K562 (cell line): ENCODE measurements around the gene CPNE6. TPM values are rescaled to one million over a fixed set of nuclear protein-coding genes. Genes with fewer than 3 reads are reported as not detected.

Source experiments
- ATAC-seq: fragments of 200-7000 bp; cut with Tn5 transposase; 3 replicates; pipeline ENCODE4 v1.9.1; 2020; ENCODE audit warnings: moderate library complexity
- BruUV-seq: library from RNA; stranded (reverse); fragments of 400-500 nt; replicated peaks from 2 replicates; lab custom pipeline; 2021; lab: Mats Ljungman, UMichigan
- CTCF ChIA-PET: fragments of 300-600 bp; formaldehyde crosslinking; extraction: SDS; loops from one replicate; lab custom pipeline; 2021; ENCODE audit warnings: low intra/inter-chr PET ratio; lab: Yijun Ruan, JAX
- POLR2A ChIA-PET: fragments of 300-600, 350-650 bp; sonication (Branson Sonifier 250); formaldehyde crosslinking; extraction: SDS; loops from one replicate; lab custom pipeline; 2021; ENCODE audit warnings: antibody characterized with exemption, inconsistent platforms; lab: Yijun Ruan, JAX
- DNase-seq, 4 experiments: peaks; one replicate each; pipeline versions ENCODE4 v3.0.0 to v3.0.0-alpha.2; 2011 to 2018; ENCODE audit warnings: low spot score in 3 of 4, mixed read lengths in 3 of 4; ENCODE audit errors: extremely low read depth in 1 of 4
- FAIRE-seq: peaks from 2 replicates; lab custom pipeline; 2011; peaks lifted over from hg19 to GRCh38; lab: Jason Lieb, UNC
- H2AFZ ChIP-seq: 2 replicates; pipeline ENCODE4 v1.6.0; 2011; ENCODE audit warnings: low read depth, low read length, control low read depth, inconsistent platforms
- H3K27ac ChIP-seq: fragments of 200-600 bp; 3 replicates; pipeline ENCODE4 v1.8.0; 2011; ENCODE audit warnings: low read depth, mild to moderate bottlenecking, control low read depth, inconsistent platforms, low read length, moderate library complexity, mixed read lengths; ENCODE audit errors: extremely low read depth
- H3K27me3 ChIP-seq, 2 experiments: fragments of 300-600 bp in 1 of 2; 2 replicates in 1 of 2; 3 replicates in 1 of 2; pipeline versions ENCODE4 v1.6.0 to v1.8.0; 2011; ENCODE audit warnings: inconsistent platforms in 2 of 2, low read length in 2 of 2, mild to moderate bottlenecking in 1 of 2, mixed read lengths in 1 of 2, moderate library complexity in 1 of 2; ENCODE audit not compliant: control insufficient read depth in 2 of 2, insufficient read depth in 2 of 2
- H3K36me3 ChIP-seq: fragments of 300-600 bp; 3 replicates; pipeline ENCODE4 v1.8.0; 2011; ENCODE audit warnings: mild to moderate bottlenecking, low read length, inconsistent platforms; ENCODE audit not compliant: control insufficient read depth, insufficient read depth
- H3K4me1 ChIP-seq, 2 experiments: fragments of 200-600 bp in 1 of 2; replicated peaks in 1 of 2; 2 replicates in 1 of 2; 3 replicates in 1 of 2; pipeline versions ENCODE4 v1.5.1 to v1.8.0; 2011; ENCODE audit warnings: inconsistent platforms in 2 of 2, low read length in 2 of 2, mild to moderate bottlenecking in 1 of 2, mixed read lengths in 1 of 2, moderate library complexity in 1 of 2; ENCODE audit not compliant: control insufficient read depth in 2 of 2, insufficient read depth in 2 of 2
- H3K4me2 ChIP-seq: 2 replicates; pipeline ENCODE4 v1.6.1; 2011; ENCODE audit warnings: low read length, control low read depth, inconsistent platforms, mixed read lengths; ENCODE audit not compliant: insufficient read depth
- H3K4me3 ChIP-seq: fragments of 200-600 bp; sonication (generic), shearing (Covaris generic); 2 replicates; pipeline ENCODE4 v1.5.1; 2016; ENCODE audit warnings: control low read depth, inconsistent platforms
- H3K79me2 ChIP-seq: fragments of 200-600 bp; 3 replicates; pipeline ENCODE4 v1.8.0; 2011; ENCODE audit warnings: low read length, inconsistent platforms; ENCODE audit not compliant: control insufficient read depth, insufficient read depth
- H3K9ac ChIP-seq, 2 experiments: 2 replicates each; pipeline versions ENCODE4 v1.6.0 to v1.6.1; 2011; ENCODE audit warnings: low read depth in 2 of 2, low read length in 2 of 2, control low read depth in 1 of 2, inconsistent platforms in 1 of 2, mild to moderate bottlenecking in 1 of 2, mixed read lengths in 1 of 2; ENCODE audit not compliant: insufficient read depth in 1 of 2
- H3K9me1 ChIP-seq: one replicate; pipeline ENCODE4 v1.6.0; 2011; ENCODE audit warnings: inconsistent platforms, mild to moderate bottlenecking, low read length, moderate library complexity; ENCODE audit not compliant: control insufficient read depth, insufficient read depth
- H3K9me3 ChIP-seq: replicated peaks from 2 replicates; pipeline ENCODE4 v1.5.1; 2011; ENCODE audit warnings: low read depth, low read length, inconsistent platforms; ENCODE audit not compliant: control insufficient read depth, insufficient read depth
- H4K20me1 ChIP-seq: replicated peaks from 2 replicates; pipeline ENCODE4 v1.6.1; 2011; ENCODE audit warnings: low read length, inconsistent platforms, mixed read lengths; ENCODE audit not compliant: control insufficient read depth, insufficient read depth
- GTF2F1 ChIP-seq: IDR thresholded peaks from 2 replicates; pipeline ENCODE4 v1.6.1; 2011; ENCODE audit warnings: low read depth, low read length, improper control_type of control experiment
- HIVEP1 ChIP-seq: fragments of 250-450 bp; sonication (Bioruptor Pico); IDR thresholded peaks from 2 replicates; pipeline ENCODE4 v1.4.0; 2020; ENCODE audit warnings: mild to moderate bottlenecking
- HNRNPK ChIP-seq: fragments of 200-400 bp; formaldehyde crosslinking; IDR thresholded peaks from one replicate; pipeline ENCODE4 v1.6.1; 2018; ENCODE audit warnings: mild to moderate bottlenecking, low read depth, low read length; ENCODE audit not compliant: poor library complexity, severe bottlenecking
- KDM1A ChIP-seq, 2 experiments: fragments of 450-650 bp; IDR thresholded peaks; 2 replicates each; pipeline ENCODE4 v1.6.1; 2016; ENCODE audit warnings: mild to moderate bottlenecking in 2 of 2
- LARP7 ChIP-seq: fragments of 450-650 bp; IDR thresholded peaks from 2 replicates; pipeline ENCODE4 v1.6.1; 2016
- MCM5 ChIP-seq: fragments of 450-650 bp; IDR thresholded peaks from 2 replicates; pipeline ENCODE4 v1.6.1; 2016; ENCODE audit warnings: low read depth
- NFIC ChIP-seq: fragments of 450-650 bp; IDR thresholded peaks from 2 replicates; pipeline ENCODE4 v1.6.1; 2017; ENCODE audit warnings: mild to moderate bottlenecking, inconsistent platforms
- RFX1 ChIP-seq: fragments of 450-650 bp; IDR thresholded peaks from 2 replicates; pipeline ENCODE4 v1.6.1; 2016; ENCODE audit warnings: mild to moderate bottlenecking, moderate library complexity
- ZBTB17 ChIP-seq: fragments of 450-650 bp; formaldehyde crosslinking; IDR thresholded peaks from 2 replicates; pipeline ENCODE4 v1.4.0; 2020; ENCODE audit warnings: mild to moderate bottlenecking
- ZNF316 ChIP-seq: fragments of 450-650 bp; IDR thresholded peaks from 2 replicates; pipeline ENCODE4 v1.6.1; 2016
- ZNF408 ChIP-seq: fragments of 250-450 bp; sonication (Bioruptor Pico); IDR thresholded peaks from 2 replicates; pipeline ENCODE4 v1.4.0; 2020; ENCODE audit warnings: low read depth, mild to moderate bottlenecking, moderate library complexity
- ZNF644 ChIP-seq: fragments of 200-800 bp; sonication (Bioruptor generic); IDR thresholded peaks from 2 replicates; pipeline ENCODE4 v1.6.1; 2016; ENCODE audit warnings: low read depth, missing genetic modification characterization, missing compliant biosample characterization
- WGBS: fragments of 100-300 bp; shearing (Covaris generic); methylation state at CpG from one replicate; pipeline ENCODE4 v1.1.6; 2016; ENCODE audit warnings: low coverage, mixed read lengths; ENCODE audit not compliant: insufficient coverage; ENCODE audit errors: missing lambda C conversion rate; 5-methylcytosine and 5-hydroxymethylcytosine counted together
- in situ Hi-C: fragments of 300-500 bp; cut with MboI; formaldehyde crosslinking; loops from 4 replicates; pipeline ENCODE4 v1.15.0; 2018; ENCODE audit warnings: inconsistent platforms, mixed read lengths
- intact Hi-C: fragments of 100-400 bp; cut with micrococcal nuclease; formaldehyde crosslinking; loops from 2 replicates; pipeline ENCODE4 v1.14.2; 2022
- polyA plus RNA-seq, 8 experiments: library from polyadenylated mRNA; depleted of rRNA in 4 of 8; stranded (reverse) in 5 of 8; unstranded in 3 of 8; fragments of >200 nt; fragmentation: Nextera tagmentation in 2 of 8; fragmentation: Illumina TruSeq in 1 of 8; extraction: Ambion mirVana in 2 of 8; extraction: Trizol in 1 of 8; gene quantifications; 2 replicates each; pipeline versions ENCODE4 v1.2.1 to v1.2.3, GENCODE V29; 2011 to 2014; ENCODE audit warnings: inconsistent platforms in 1 of 8, missing spikeins in 1 of 8
- total RNA-seq, 7 experiments: library from RNA; depleted of rRNA in 6 of 7; stranded (reverse); fragments of >200 nt in 6 of 7; fragmentation: Illumina TruSeq in 2 of 7; extraction: Trizol in 2 of 7; gene quantifications; 2 replicates each; pipeline versions ENCODE4 v1.2.1 to v1.2.3, GENCODE V29; 2011 to 2021; ENCODE audit warnings: low replicate concordance in 1 of 7
- TF ChIP-seq, protein P1 (sequence below): fragments of 450-650 bp; IDR thresholded peaks from 2 replicates; pipeline ENCODE4 v1.7.1; 2018; ENCODE audit warnings: mild to moderate bottlenecking, low read depth; ENCODE audit not compliant: partially characterized antibody

The CPNE6 gene
- total and polyA plus RNA-seq, 9 of the 15 experiments (the other 6 are each of a cell fraction or from before 2014, with no cell fraction given) = not detected

DNA sequence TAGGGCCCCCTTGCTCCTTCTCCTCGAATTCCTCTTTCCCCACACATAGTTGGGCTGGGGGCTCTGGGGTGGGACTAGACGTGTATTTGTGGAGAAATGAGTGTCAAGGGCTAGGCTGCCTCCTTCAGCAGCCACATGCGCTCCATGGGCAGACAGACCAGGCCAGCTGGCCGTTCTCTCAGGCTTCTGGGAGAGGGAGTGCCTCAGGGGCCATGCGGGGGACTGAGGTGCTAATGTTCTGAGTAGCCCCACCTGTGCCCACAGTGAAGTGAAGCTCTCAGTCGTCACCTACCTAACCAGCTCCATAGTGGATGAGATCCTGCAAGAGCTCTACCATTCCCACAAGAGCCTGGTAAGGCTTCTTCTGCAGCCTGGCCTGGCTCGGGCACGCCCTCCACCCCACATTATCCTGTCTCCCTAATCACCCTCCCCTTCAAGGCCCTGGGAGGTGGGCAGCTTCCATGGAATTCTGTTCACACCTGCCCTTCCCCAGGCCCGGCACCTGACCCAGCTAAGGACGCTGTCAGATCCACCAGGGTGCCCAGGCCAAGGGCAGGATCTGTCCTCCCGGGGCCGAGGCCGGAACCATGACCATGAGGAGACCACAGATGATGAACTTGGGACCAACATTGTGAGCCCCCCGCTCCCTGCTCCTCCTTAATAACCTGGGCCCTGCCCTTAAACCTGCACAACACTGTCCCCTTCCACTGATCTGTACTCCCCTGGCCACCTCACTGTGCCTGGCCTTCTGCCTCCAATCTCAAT lies 9.0 kb upstream of the CPNE6 start:
- in situ Hi-C loops (no loop called here), intact Hi-C loops (no loop called here)
- no peak for FAIRE-seq
- TF ChIP-seq ZBTB17 (CRISPR knock-in tag) = no peak
- TF ChIP-seq GTF2F1 = no peak
- TF ChIP-seq ZNF316 = no peak
- TF ChIP-seq HIVEP1 (CRISPR knock-in tag) = no peak
- TF ChIP-seq, protein P1, sequence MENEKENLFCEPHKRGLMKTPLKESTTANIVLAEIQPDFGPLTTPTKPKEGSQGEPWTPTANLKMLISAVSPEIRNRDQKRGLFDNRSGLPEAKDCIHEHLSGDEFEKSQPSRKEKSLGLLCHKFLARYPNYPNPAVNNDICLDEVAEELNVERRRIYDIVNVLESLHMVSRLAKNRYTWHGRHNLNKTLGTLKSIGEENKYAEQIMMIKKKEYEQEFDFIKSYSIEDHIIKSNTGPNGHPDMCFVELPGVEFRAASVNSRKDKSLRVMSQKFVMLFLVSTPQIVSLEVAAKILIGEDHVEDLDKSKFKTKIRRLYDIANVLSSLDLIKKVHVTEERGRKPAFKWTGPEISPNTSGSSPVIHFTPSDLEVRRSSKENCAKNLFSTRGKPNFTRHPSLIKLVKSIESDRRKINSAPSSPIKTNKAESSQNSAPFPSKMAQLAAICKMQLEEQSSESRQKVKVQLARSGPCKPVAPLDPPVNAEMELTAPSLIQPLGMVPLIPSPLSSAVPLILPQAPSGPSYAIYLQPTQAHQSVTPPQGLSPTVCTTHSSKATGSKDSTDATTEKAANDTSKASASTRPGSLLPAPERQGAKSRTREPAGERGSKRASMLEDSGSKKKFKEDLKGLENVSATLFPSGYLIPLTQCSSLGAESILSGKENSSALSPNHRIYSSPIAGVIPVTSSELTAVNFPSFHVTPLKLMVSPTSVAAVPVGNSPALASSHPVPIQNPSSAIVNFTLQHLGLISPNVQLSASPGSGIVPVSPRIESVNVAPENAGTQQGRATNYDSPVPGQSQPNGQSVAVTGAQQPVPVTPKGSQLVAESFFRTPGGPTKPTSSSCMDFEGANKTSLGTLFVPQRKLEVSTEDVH = no peak
- TF ChIP-seq ZNF408 (CRISPR knock-in tag) = no peak
- TF ChIP-seq HNRNPK = no peak
- no peak for TF ChIP-seq RFX1
- TF ChIP-seq LARP7 = no peak
- TF ChIP-seq ZNF644 (tag) = no peak
- TF ChIP-seq MCM5 = no peak
- no peak for TF ChIP-seq NFIC
- TF ChIP-seq KDM1A (IDR thresholded peaks at IDR 0.05) = no peak
- Histone ChIP-seq H3K27me3 (peaks cover 0 to 7% of the 10 kb centered on the region in 2 experiments; a peak in 1 of 5 replicates), H3K4me1 (peaks cover 0 to 6% of the 10 kb centered on the region in 2 experiments; a peak in 2 of 5 replicates), H3K36me3 (no peaks in the 10 kb centered on the region), H3K4me3 (no peak overlapping the region), H3K9me3 (no peaks in the 10 kb centered on the region), H3K79me2 (no peaks in the 10 kb centered on the region), H3K4me2 (no peak overlapping the region), H3K9me1 (no peaks in the 10 kb centered on the region), H4K20me1 (no peaks in the 10 kb centered on the region), H2AFZ (no peak overlapping the region), H3K9ac (no peak overlapping the region), H3K27ac (no peak overlapping the region)
- CTCF ChIA-PET = no interaction called here
- WGBS = 15% methylated on average over 12 of the region's 14 CpGs
- POLR2A ChIA-PET = interaction anchor here (0.6 to 1.8 kb wide), 2 partner anchors 31 to 133 kb away, joined by 4 to 6 read pairs; partner anchors contain the start of genes PCK2 and TM9SF1
- DNase-seq = no peak
- BruUV-seq = no TSS peak
- no peak for ATAC-seq
